Gastrocnemius medialis (tissue), 4 donors: Measurements from ENCODE around the gene AUTS2. TPM values are rescaled to one million over a fixed set of nuclear protein-coding genes. Genes with fewer than 3 reads are reported as not detected.

Source experiments
- ATAC-seq, 2 donors: fragments of 150-250 bp; one replicate each; pipeline ENCODE4 v1.9.1; 2016
- DNase-seq, 2 donors: peaks; one replicate each; pipeline ENCODE4 v3.0.0-alpha.2; 2019
- H3K27ac ChIP-seq, 4 donors: fragments of 200-600 bp; sonication (generic); 1 replicate in 1 of 4; 2 replicates in 3 of 4; pipeline ENCODE4 v1.5.1; 2016 to 2018; ENCODE audit warnings: mild to moderate bottlenecking in 2 of 4, moderate library complexity in 1 of 4
- H3K27me3 ChIP-seq, 3 donors: fragments of 200-600 bp; sonication (generic) in 2 of 3; 1 replicate in 1 of 3; 2 replicates in 2 of 3; pipeline versions ENCODE4 v1.5.1 to v1.6.0; 2016 to 2019; ENCODE audit warnings: mild to moderate bottlenecking in 1 of 3, moderate library complexity in 1 of 3
- H3K36me3 ChIP-seq, 2 donors: fragments of 200-600 bp; sonication (generic) in 1 of 2; one replicate each; pipeline ENCODE4 v1.5.1; 2017 to 2018
- H3K4me1 ChIP-seq, 2 donors: fragments of 200-600 bp; sonication (generic) in 1 of 2; one replicate each; pipeline ENCODE4 v1.5.1; 2016 to 2017; ENCODE audit warnings: mild to moderate bottlenecking in 2 of 2
- H3K4me3 ChIP-seq, 4 donors: fragments of 200-600 bp; sonication (generic) in 3 of 4; 1 replicate in 1 of 4; 2 replicates in 3 of 4; pipeline ENCODE4 v1.5.1; 2016 to 2019; ENCODE audit warnings: mild to moderate bottlenecking in 2 of 4
- H3K9me3 ChIP-seq, 3 donors: fragments of 200-600 bp; sonication (generic) in 2 of 3; 1 replicate in 1 of 3; 2 replicates in 2 of 3; pipeline ENCODE4 v1.5.1; 2016 to 2019
- CTCF ChIP-seq, 5 experiments: fragments of 450-650 bp in 3 of 5; fragments of 200-600 bp in 2 of 5; sonication (generic) in 2 of 5; IDR thresholded peaks in 4 of 5; conservative IDR thresholded peaks in 1 of 5; 1 replicate in 4 of 5; 2 replicates in 1 of 5; pipeline ENCODE4 v1.5.1; 2016 to 2019; ENCODE audit warnings: antibody characterized with exemption in 5 of 5, mild to moderate bottlenecking in 3 of 5, moderate library complexity in 3 of 5
- POLR2A ChIP-seq, 2 donors: fragments of 450-650 bp; IDR thresholded peaks; one replicate each; pipeline ENCODE4 v1.6.1; 2017; ENCODE audit warnings: antibody characterized with exemption in 2 of 2, mild to moderate bottlenecking in 2 of 2, moderate library complexity in 2 of 2
- in situ Hi-C, 4 donors: fragments of 200-750 bp; cut with MboI; loops; one replicate each; pipeline versions ENCODE4 v1.15.0 to v1.8.0; 2017; ENCODE audit warnings: low sequenced_read_pairs in 4 of 4
- intact Hi-C: fragments of 100-400 bp; cut with DNase I; formaldehyde crosslinking; loops from one replicate; pipeline ENCODE4 v1.15.1; 2023; ENCODE audit warnings: low total_unique reads
- total RNA-seq, 4 donors: library from RNA; depleted of rRNA; stranded (reverse); fragments of >200 nt; gene quantifications; one replicate each; pipeline versions ENCODE4 v1.1.0 to v1.2.3, GENCODE V29; 2016

The AUTS2 gene
- total RNA-seq, 4 donors from 2014 or later, result 2.5 to 16.2 (median 8.5) TPM

- no peaks in the 10 kb centered on the region for H3K36me3 ChIP-seq
- H3K4me1 ChIP-seq, result peaks cover 0 to 5% of the 10 kb centered on the region in 2 donors
- no peak for ATAC-seq
- H3K4me3 ChIP-seq, result no peak overlapping the region
- H3K27ac ChIP-seq, result no peak overlapping the region
- H3K9me3 ChIP-seq, result no peaks in the 10 kb centered on the region
- H3K27me3 ChIP-seq, result no peaks in the 10 kb centered on the region
- TF ChIP-seq POLR2A (IDR thresholded peaks at IDR 0.05) (no peak), CTCF (IDR thresholded peaks at IDR 0.05 in 4 of 5, conservative IDR thresholded peaks at IDR 0.05 in 1 of 5) (no peak)
- no peak for DNase-seq
- in situ Hi-C loops (no loop called here), intact Hi-C loops (no loop called here)
Observed at GRCh38 chr7:69714886-69715576, 116.8 kb downstream of the AUTS2 start.

GRCh38 chr7:69717221-69717620 lies 118.9 kb downstream of the AUTS2 start:
- no peak overlapping the region for H3K4me3 ChIP-seq
- ATAC-seq (no peak), DNase-seq (no peak)
- no peak for TF ChIP-seq POLR2A (IDR thresholded peaks at IDR 0.05)
- no peak for TF ChIP-seq CTCF (IDR thresholded peaks at IDR 0.05 in 4 of 5, conservative IDR thresholded peaks at IDR 0.05 in 1 of 5)
- H3K27ac ChIP-seq, result no peak overlapping the region
- in situ Hi-C loops (no loop called here), intact Hi-C loops (no loop called here)
- H3K36me3 ChIP-seq, result no peaks in the 10 kb centered on the region
- no peaks in the 10 kb centered on the region for H3K4me1 ChIP-seq
- no peaks in the 10 kb centered on the region for H3K27me3 ChIP-seq
- no peaks in the 10 kb centered on the region for H3K9me3 ChIP-seq

GRCh38 chr7:69719717-69720116 lies 121.4 kb downstream of the AUTS2 start:
- ATAC-seq (no peak), DNase-seq (no peak)
- Histone ChIP-seq H3K27ac (no peak overlapping the region), H3K4me1 (no peaks in the 10 kb centered on the region), H3K4me3 (no peak overlapping the region), H3K36me3 (no peaks in the 10 kb centered on the region), H3K27me3 (no peaks in the 10 kb centered on the region), H3K9me3 (no peaks in the 10 kb centered on the region)
- intact Hi-C loops, result no loop called here
- TF ChIP-seq POLR2A (IDR thresholded peaks at IDR 0.05) (no peak), CTCF (IDR thresholded peaks at IDR 0.05 in 4 of 5, conservative IDR thresholded peaks at IDR 0.05 in 1 of 5) (no peak)
- in situ Hi-C loops, result no loop called here

GRCh38 chr7:69722843-69723242 lies 124.6 kb downstream of the AUTS2 start:
- in situ Hi-C loops, result no loop called here
- intact Hi-C loops, result no loop called here
- ATAC-seq, result no peak
- H3K27me3 ChIP-seq, result no peaks in the 10 kb centered on the region
- H3K4me1 ChIP-seq, result no peaks in the 10 kb centered on the region
- no peak overlapping the region for H3K27ac ChIP-seq
- no peak overlapping the region for H3K4me3 ChIP-seq
- DNase-seq, result no peak
- no peaks in the 10 kb centered on the region for H3K36me3 ChIP-seq
- no peak for TF ChIP-seq CTCF (IDR thresholded peaks at IDR 0.05 in 4 of 5, conservative IDR thresholded peaks at IDR 0.05 in 1 of 5)
- no peak for TF ChIP-seq POLR2A (IDR thresholded peaks at IDR 0.05)
- H3K9me3 ChIP-seq, result no peaks in the 10 kb centered on the region

- H3K27ac ChIP-seq, result no peak overlapping the region
- H3K4me3 ChIP-seq, result no peak overlapping the region
- intact Hi-C loops, result no loop called here
- no peaks in the 10 kb centered on the region for H3K9me3 ChIP-seq
- TF ChIP-seq POLR2A (IDR thresholded peaks at IDR 0.05) (no peak), CTCF (IDR thresholded peaks at IDR 0.05 in 4 of 5, conservative IDR thresholded peaks at IDR 0.05 in 1 of 5) (no peak)
- DNase-seq (no peak), ATAC-seq (no peak)
- H3K27me3 ChIP-seq, result no peaks in the 10 kb centered on the region
- in situ Hi-C loops, result no loop called here
- H3K36me3 ChIP-seq, result no peaks in the 10 kb centered on the region
- H3K4me1 ChIP-seq, result peaks cover 0 to 6% of the 10 kb centered on the region in 2 donors
Observed at GRCh38 chr7:69723663-69724062, 125.4 kb downstream of the AUTS2 start.
